A673 (cell line): ENCODE results near the gene HMX1. TPM values are rescaled to one million over a fixed set of nuclear protein-coding genes. Genes with fewer than 3 reads are reported as not detected.

Source experiments
- BruUV-seq: library from RNA; stranded (reverse); fragments of 400-500 nt; replicated peaks from 2 replicates; lab custom pipeline; 2021; lab: Mats Ljungman, UMichigan
- CTCF ChIA-PET: fragments of 300-600 bp; sonication (Branson Sonifier 250); formaldehyde crosslinking; loops from one replicate; lab custom pipeline; 2022; ENCODE audit warnings: antibody characterized with exemption; lab: Charles Lee
- POLR2A ChIA-PET: fragments of 300-600 bp; sonication (Branson Sonifier 250); formaldehyde crosslinking; loops from one replicate; lab custom pipeline; 2022; ENCODE audit warnings: antibody characterized with exemption; ENCODE audit not compliant: low non-redundant PET; lab: Charles Lee
- DNase-seq: peaks from one replicate; pipeline ENCODE4 v3.0.0-alpha.2; 2015; ENCODE audit warnings: low spot score
- H3K27ac ChIP-seq: fragments of 200-600 bp; sonication (generic); 2 replicates; pipeline ENCODE4 v1.5.1; 2016; ENCODE audit warnings: mixed run types, low read depth, mild to moderate bottlenecking, mixed read lengths, antibody characterized with exemption, low read length; ENCODE audit not compliant: poor library complexity, severe bottlenecking
- H3K27me3 ChIP-seq: fragments of 200-600 bp; sonication (generic); replicated peaks from 2 replicates; pipeline ENCODE4 v1.6.1; 2017; ENCODE audit warnings: mixed run types, low read depth, mild to moderate bottlenecking, mixed read lengths, antibody characterized with exemption, low read length; ENCODE audit not compliant: insufficient read depth, poor library complexity
- H3K36me3 ChIP-seq: fragments of 200-600 bp; sonication (generic); 2 replicates; pipeline ENCODE4 v1.6.1; 2016; ENCODE audit warnings: mixed run types, mild to moderate bottlenecking, mixed read lengths, antibody characterized with exemption, low read length; ENCODE audit not compliant: insufficient read depth, poor library complexity, severe bottlenecking
- H3K4me1 ChIP-seq: fragments of 200-600 bp; sonication (generic); 2 replicates; pipeline ENCODE4 v1.6.1; 2017; ENCODE audit warnings: mixed run types, mild to moderate bottlenecking, mixed read lengths, antibody characterized with exemption, low read length; ENCODE audit not compliant: insufficient read depth, poor library complexity, severe bottlenecking
- H3K4me3 ChIP-seq: fragments of 200-600 bp; sonication (generic); 2 replicates; pipeline ENCODE4 v1.5.1; 2016; ENCODE audit warnings: low read depth, mixed run types, mild to moderate bottlenecking, mixed read lengths, low read length; ENCODE audit not compliant: poor library complexity, severe bottlenecking
- H3K9me3 ChIP-seq: fragments of 200-600 bp; sonication (generic); 2 replicates; pipeline ENCODE4 v1.6.1; 2016; ENCODE audit warnings: mixed run types, low read depth, mild to moderate bottlenecking, mixed read lengths, antibody characterized with exemption, low read length; ENCODE audit not compliant: poor library complexity, severe bottlenecking
- CTCF ChIP-seq: fragments of 300-800, 200-600 bp; sonication (generic); conservative IDR thresholded peaks from 2 replicates; pipeline ENCODE4 v1.5.1; 2017; ENCODE audit warnings: low read depth, mild to moderate bottlenecking, antibody characterized with exemption, low read length, moderate library complexity, mixed read lengths
- EZH2 ChIP-seq: fragments of 200-600 bp; sonication (generic); IDR thresholded peaks from 2 replicates; pipeline ENCODE4 v1.6.1; 2017; ENCODE audit warnings: borderline replicate concordance, low read depth, mild to moderate bottlenecking, mixed read lengths, antibody characterized with exemption, low read length; ENCODE audit not compliant: poor library complexity, severe bottlenecking
- intact Hi-C: fragments of 100-400 bp; cut with micrococcal nuclease; formaldehyde crosslinking; loops from one replicate; pipeline ENCODE4 v1.10.0; 2022; ENCODE audit not compliant: unreplicated experiment
- total RNA-seq: library from RNA; stranded (reverse); gene quantifications from 2 replicates; pipeline ENCODE4 v1.2.3, GENCODE V29; 2021

Gene HMX1
- total RNA-seq, 1 experiment from 2014 or later: 0.26 TPM

DNA sequence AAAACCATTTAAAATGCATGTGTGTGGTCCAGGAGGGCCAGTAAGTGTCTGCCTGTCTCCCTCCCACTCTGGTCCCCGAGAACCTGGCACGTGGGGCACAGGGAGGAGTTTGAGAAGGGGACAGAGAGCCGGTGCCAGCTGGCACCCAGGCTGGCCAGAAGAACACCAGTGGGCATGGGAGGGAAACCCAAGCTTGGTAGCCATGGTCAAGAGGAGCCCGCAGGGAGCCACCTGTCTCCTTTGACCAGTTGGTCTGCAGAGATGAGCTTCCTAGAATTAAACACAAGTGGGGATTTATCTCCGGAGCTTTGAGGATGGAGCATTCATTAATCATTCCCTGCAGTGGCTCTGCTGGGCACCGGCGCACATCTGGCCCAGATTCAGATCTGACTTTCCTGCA, 41.6 kb downstream of the HMX1 start:
- DNase-seq: no peak
- intact Hi-C loops: no loop called here
- Histone ChIP-seq H3K27ac (no peak overlapping the region), H3K36me3 (no peaks in the 10 kb centered on the region), H3K27me3 (peaks cover 4% of the 10 kb centered on the region), H3K9me3 (no peaks in the 10 kb centered on the region), H3K4me1 (no peaks in the 10 kb centered on the region), H3K4me3 (no peak overlapping the region)
- ChIA-PET POLR2A (no interaction called here), CTCF (no interaction called here)
- BruUV-seq: no TSS peak
- no peak for TF ChIP-seq CTCF
- no peak for TF ChIP-seq EZH2

GRCh38 chr4:8829584-8829983, 42.1 kb downstream of the HMX1 start:
- TF ChIP-seq EZH2: no peak
- Histone ChIP-seq H3K27ac (no peak overlapping the region), H3K4me1 (no peaks in the 10 kb centered on the region), H3K9me3 (no peaks in the 10 kb centered on the region), H3K36me3 (no peaks in the 10 kb centered on the region), H3K27me3 (peaks cover 4% of the 10 kb centered on the region), H3K4me3 (no peak overlapping the region)
- intact Hi-C loops: no loop called here
- BruUV-seq: no TSS peak
- POLR2A ChIA-PET: no interaction called here
- DNase-seq: no peak
- CTCF ChIA-PET: no interaction called here

DNA sequence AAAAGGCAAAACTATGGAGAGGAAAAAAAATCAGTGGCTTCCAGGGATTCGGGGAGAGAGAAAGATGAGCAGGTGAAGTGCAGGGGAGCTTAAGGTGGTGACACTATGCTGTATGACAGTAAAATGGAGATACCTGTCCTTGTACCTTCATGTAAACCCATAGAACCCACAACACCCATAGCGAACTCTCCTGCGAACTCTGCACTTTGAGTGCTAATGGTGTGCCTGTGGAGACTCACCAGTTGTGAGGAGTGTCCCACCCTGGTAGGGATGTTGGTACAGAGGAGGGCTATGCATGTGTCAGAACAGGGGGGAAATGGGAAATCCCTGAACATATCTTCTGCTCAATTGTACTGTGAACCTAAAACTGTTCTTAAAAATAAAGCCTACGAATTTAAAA, 42.8 kb downstream of the HMX1 start:
- H3K27ac ChIP-seq: no peak overlapping the region
- intact Hi-C loops: no loop called here
- ChIA-PET CTCF (no interaction called here), POLR2A (no interaction called here)
- no peaks in the 10 kb centered on the region for H3K4me1 ChIP-seq
- peaks cover 8% of the 10 kb centered on the region for H3K27me3 ChIP-seq
- no peak for DNase-seq
- no TSS peak for BruUV-seq
- no peaks in the 10 kb centered on the region for H3K36me3 ChIP-seq
- H3K4me3 ChIP-seq: no peak overlapping the region
- no peaks in the 10 kb centered on the region for H3K9me3 ChIP-seq
- TF ChIP-seq CTCF (no peak), EZH2 (no peak)

GRCh38 chr4:8821151-8821950, 50.3 kb downstream of the HMX1 start:
- POLR2A ChIA-PET: no interaction called here

More at GRCh38 chr4:8821151-8821950, 50.3 kb downstream of the HMX1 start:
- CTCF ChIA-PET: no interaction called here
- Histone ChIP-seq H3K4me3 (no peak overlapping the region), H3K27me3 (peaks cover 8% of the 10 kb centered on the region), H3K36me3 (no peaks in the 10 kb centered on the region), H3K4me1 (no peaks in the 10 kb centered on the region), H3K9me3 (no peaks in the 10 kb centered on the region), H3K27ac (no peak overlapping the region)
- no peak for DNase-seq
- no TSS peak for BruUV-seq
- TF ChIP-seq EZH2 (no peak), CTCF (no peak)
- intact Hi-C loops: no loop called here
